DMS53 treated with DMSO at 0.1 percent for 48 hours (cell line): ENCODE measurements around the gene IFT22.
"Not testable (repeated sequence)": the region's sequence is repeated elsewhere in the genome, so short reads cannot be mapped to it uniquely, and the experiment has no call there.

Experiments
- DNase-seq: peaks from one replicate; lab custom pipeline; 2025; ENCODE audit not compliant: unreplicated experiment; lab: John Stamatoyannopoulos, UW

Gene IFT22

DNA sequence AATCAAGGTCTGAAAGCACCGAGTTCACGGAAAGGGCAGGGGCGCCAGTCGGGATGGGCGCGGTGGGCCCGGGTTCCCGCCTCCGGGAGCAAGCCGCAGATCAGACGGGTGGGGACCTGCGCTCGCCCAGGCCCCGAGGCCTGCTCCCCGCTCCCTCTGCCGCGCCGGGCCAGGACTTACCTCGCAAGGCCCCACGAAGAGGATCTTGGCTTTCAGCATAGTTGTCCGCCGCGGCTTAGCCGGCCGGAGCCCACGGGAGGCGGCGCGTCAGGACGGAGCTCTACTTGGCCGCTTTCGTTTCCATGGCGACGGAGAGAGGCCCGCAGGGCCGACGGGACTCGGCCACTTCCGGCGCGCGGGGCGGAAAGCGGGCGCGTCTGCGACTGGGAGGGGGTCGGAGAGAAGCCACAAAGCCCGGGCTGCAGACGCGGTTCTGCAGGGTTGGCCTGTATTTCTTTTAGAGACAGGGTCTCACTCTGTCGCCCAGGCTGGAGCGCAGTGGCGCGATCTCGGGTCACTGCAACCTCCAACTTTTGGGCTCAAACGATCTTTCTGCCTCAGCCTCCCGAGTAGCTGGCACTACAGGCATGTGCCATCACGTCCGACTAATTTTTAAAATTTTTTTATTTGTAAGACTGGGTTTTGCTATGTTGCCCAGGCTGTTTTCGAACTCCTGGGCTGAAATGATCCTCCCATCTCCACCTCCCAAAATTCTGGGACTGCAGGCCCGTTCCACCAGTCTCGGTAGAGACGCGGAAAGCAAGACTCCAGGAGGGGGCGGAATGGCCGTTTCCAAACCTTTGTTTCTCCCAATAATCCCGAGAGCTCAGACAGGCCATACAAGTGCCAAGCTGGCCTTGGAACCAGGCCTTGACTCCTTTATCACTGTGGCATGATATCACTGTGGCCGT, at the start of gene IFT22:
Gene IFT22 (minus strand): TSS at position 322 of the 911 bp plus-strand sequence. CDS start 103 bp downstream, at position 219.
- DNase-seq, result peak; percentile 44

GRCh38 chr7:101370836-101371235, 49.2 kb upstream of the IFT22 start:
- DNase-seq, result no peak

DNA sequence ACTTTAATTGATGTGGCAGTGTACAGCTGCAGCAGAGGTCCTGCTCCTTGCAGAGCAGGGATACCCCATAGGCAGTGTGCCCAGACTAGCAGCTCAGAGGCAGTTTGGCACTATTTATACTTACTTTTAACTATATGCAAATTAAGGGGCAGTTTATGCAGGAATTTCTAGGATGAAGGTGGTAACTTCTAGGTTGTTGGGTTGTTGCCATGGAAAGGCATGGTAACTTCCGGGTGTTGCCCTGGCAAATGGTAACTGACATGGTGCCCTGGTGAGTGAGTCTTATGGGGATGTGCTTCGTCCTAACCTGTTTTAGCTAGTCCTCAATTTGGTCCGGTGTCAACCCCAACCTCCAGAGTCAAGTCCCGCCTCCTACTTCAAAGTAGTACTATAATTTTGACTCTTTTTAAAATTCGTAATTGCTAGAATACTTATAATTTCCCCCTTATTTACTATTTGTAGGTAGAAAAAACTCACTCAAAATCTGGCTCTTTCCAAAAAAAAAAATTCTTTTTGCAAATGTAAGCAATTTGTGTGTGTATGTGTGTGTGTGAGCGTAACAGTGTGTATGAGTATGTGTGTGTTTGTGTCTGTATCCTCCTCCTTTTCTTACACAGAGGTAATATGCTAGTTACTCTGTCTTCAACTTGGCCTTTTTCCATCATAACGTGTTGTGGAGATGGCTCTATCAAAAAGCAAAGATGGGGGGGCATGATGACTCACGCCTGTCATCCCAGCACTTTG, 47.0 kb upstream of the IFT22 start:
- DNase-seq, result no peak

DNA sequence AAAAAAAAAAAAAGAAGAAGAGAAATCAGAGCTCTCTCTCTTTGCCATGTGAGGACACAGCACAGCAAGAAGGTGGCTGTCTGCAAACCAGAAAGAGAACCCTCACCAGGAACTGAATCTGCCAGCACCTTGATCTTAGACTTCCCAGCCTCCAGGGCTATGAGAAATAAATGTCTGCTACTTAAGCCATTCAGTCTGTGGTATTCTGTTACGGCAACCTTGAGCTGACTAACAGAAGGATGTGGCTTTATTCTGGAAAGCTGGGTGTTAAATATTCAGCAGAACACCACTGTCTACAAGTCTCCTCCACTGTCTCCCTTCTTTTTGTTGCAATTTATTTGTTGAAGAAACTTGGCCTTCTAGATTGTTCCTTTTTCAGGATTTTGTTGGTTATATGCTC, 46.1 kb upstream of the IFT22 start:
- no peak for DNase-seq

DNA sequence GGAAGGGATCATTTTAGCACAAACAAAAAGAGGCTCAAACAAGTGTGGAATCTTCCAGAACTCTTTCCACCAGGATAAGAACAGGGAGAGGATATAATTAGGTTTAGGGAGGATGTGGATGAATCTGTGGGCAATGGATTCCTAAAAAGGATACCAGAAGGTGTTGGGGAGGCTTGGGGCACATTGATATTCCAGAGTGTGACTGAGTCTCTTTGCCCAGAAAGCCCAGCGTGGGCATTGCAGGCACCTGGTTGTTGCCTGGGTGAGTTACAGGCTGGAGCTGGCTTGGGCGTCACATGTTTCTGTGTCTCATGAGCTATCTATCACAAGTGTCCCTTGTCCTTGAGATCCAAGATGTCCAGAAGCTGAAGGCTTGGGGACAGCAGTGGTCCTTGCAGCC, 44.3 kb upstream of the IFT22 start:
- DNase-seq, result no peak

DNA sequence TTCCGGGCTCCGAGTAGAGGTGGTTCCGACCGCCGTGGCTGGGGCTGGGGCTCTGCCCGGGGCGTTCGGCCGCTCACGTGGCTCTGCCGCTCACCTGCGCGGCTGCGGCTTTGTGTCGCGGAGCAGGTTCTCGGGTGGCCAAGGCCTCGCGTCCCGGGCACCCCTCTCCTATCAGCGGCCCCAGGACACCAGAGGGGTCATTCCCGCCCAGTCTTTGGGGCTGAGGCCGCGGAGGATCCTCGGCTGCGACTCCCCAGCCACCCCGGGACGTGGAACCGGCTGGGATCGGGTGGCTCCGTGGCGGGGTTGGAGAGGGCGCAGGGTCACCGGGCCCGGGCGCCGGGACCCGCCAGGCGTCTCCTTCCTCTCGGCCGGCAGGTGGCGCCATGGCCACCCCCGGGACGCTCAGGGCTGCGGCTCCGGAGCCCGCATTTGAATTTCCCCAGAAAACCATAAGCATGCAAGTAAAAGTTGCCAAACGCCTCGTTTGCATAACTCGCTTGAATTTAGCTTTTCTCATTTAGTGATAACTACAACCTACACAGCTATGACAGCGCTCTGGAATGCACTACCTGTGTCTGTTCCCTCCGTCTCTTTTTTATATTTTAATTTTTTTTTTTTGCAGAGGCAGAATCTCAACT, 42.2 kb upstream of the IFT22 start:
- peak; percentile 15 for DNase-seq

DNA sequence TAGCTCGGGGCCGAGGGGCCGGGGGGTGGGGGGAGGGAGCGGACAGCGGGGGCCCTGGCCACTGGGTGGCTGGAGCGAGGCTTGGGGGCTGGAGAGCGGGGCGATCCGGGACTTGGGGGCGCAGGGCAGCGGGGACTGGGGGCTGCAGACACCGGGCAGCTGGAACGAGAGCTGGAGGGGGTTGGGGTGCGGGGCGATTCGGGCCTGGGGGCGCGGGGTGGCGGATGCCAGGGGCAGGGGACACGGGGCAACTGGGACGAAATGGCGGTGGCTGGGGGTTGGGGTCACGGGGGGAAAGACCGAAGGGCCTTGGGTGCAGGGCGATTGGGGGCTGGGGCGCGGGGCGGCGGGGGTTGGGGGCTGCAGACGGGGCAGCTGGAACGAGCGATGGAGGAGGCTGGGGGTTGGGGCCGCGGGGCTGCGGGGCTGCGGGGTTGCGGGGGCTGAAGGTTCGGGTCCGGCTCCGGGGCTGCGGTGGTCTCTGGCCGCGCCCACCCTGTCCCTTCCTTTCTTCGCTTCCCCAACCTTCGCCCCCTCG, 41.7 kb upstream of the IFT22 start:
- DNase-seq, result no peak

DNA sequence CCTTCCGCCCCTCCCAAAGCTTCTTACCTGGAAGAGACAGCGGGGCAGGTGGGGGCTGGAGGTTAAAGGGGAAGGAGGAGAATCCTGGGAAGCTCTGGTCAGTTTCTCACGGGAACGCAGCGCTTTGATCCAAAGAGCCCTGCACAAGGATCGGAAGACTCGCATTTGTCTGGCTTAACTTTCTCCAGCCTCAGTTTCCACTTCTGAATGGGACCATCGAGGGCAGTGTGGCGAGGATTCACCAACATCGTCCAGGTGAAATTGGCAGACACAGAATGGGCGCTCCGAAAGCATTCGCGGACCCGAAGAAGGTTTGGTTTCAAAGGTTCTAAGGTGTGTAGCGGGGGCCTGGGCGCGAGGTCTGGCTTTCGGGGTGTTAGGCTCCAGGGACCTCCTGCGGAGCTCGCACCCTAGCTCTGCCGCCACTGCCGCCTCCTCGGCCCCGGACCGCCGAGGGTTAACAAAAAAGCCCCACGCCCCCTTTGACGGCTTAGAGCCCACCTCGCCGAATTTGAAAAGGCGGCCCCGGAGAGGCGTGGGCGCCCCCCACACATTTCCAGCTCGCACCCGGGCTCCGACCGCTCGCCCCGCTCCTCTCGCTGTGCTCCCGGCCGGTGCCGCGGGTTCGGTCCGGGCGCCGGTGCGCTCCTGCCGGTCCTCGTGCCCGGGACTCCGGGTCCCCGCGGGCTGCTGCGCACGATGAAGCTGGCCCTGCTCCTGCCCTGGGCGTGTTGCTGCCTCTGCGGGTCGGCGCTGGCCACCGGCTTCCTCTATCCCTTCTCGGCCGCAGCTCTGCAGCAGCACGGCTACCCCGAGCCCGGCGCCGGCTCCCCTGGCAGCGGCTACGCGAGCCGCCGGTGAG, 41.0 kb upstream of the IFT22 start, which contains the start of gene COL26A1:
Gene COL26A1 (plus strand): TSS at position 542 of the 862 bp plus-strand sequence. CDS start 158 bp downstream, at position 700.
- DNase-seq, result no peak

DNA sequence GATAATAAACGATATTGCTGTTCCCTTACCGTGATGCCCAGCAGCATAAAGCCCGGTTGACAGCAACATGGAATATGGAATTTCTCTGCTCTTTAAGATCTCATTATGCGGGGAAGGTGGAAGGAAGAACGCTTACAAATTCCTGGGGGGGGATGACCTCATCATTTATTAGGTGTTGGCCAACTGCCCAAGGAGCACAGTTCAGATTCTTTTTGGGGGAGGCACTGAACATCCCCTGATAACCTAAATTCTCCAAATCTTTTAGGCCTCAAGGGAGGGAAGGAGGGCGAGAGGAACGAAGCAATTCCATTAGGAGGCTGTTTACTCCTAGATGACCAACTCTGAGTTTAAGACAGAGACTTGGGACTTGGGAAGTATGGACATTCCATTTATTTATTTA, 35.8 kb upstream of the IFT22 start:
- no peak for DNase-seq

- no peak for DNase-seq
These were observed 31.3 kb upstream of the IFT22 start for GRCh38 chr7:101352920-101353308.

DNA sequence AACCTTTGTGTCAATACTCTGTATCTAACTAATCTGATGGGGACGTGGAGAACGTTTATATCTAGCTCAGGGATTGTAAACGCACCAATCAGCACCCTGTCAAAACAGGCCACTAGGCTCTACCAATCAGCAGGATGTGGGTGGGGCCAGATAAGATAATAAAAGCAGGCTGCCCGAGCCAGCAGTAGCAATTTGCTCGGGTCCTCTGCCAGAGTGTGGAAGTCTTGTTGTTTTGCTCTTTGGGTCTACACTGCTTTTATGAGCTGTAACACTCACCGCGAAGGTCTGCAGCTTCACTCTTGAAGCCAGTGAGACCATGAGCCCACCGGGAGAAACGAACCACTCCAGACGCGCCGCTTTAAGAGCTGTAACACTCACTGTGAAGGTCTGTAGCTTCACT, 27.7 kb upstream of the IFT22 start:
- not testable (repeated sequence) for DNase-seq

DNA sequence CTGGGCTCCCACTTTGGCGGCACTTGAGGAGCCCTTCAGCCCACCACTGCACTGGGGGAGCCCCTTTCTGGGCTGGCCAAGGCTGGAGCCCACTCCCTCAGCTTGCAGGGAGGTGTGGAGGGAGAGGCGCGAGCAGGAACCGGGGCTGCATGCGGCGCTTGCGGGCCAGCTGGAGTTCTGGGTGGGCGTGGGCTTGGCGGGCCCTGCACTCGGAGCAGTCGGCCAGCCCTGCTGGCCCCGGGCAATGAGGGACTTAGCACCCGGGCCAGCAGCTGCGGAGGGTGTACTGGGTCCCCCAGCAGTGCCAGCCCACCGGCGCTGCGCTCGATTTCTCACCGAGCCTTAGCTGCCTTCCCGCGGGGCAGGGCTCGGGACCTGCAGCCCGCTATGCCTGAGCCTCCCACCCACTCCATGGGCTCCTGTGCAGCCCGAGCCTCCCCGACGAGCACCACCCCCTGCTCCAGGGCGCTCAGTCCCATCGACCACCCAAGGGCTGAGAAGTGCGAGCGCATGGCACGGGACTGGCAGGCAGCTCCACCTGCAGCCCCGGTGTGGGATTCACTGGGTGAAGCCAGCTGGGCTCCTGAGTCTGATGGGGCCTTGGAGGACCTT, 26.9 kb upstream of the IFT22 start:
- not testable (repeated sequence) for DNase-seq

DNA sequence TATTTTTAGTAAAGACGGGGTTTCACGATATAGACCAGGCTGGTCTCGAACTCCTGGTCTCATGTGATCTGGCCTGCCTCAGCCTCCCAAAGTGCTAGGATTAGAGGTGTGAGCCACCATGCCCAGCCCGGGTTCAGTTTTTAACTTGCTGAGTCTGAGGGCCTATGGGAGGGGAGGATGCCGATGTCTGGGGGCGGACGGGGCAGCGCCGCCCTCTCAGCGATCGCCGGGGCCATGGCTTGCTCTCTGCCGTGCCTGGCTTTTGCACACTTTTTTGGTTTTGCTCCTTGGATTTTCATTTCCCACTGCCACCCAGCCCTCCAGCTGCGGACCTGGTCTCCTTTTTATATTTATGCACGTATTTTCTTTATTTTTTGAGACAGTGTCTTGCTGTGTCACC, 25.9 kb upstream of the IFT22 start:
- DNase-seq, result no peak

DNA sequence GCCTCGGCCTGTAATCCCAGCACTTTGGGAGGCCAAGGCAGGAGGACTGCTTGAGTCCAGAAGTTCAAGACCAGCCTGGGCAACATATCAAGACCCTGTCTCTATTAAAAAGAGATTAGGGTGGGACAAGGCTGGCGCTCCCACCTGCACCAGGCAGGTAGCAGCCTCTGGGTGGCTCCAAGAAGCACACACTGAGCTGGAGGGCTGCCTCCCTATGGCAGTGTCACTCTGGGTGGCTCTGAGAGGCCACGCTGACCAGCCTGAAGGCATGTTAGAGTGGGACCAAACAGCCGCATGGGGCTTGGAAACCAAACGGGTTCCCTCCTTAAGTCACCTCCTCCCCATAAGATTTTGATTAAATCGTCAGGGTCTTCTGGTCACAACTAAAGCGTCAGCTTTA, 21.3 kb upstream of the IFT22 start:
- no peak for DNase-seq

DNA sequence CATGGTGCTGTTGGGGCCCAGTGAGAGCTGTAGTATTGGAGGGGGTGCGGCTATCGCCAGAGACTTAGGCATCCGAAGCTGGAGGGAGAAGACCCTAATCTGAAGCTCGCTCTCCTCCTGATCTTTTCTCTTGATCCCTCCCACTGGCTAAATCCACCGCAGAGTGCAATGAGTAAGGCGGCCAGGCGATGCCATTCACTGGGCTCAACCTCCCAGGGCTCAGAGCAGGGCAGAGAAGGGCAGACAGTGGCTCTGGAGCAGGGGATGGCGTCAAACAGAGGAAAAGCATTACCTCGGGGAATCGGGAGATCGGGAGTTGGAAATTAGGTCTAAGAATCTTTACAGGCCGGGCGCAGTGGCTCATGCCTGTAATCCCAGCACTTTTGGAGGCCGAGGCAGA, 18.8 kb upstream of the IFT22 start:
- DNase-seq, result no peak

DNA sequence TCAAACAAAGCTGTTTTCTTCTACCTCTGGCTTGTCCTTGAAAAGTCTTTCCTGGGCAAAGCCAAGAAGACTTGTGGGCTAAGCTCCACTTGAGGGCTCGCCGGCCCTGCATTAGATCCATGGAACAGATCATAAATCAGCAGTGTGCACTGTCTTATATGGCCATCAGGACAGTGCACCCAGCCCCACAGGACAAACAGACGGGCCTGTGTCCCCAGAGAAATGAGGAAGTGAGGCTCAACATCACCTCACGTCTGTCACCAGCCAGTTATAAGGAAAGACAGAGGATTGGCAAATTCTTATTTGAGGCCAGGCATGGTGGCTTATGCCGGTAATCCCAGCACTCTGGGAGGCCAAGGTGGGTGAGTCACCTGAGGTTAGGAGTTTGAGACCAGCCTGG, 12.3 kb upstream of the IFT22 start:
- DNase-seq, result no peak

DNA sequence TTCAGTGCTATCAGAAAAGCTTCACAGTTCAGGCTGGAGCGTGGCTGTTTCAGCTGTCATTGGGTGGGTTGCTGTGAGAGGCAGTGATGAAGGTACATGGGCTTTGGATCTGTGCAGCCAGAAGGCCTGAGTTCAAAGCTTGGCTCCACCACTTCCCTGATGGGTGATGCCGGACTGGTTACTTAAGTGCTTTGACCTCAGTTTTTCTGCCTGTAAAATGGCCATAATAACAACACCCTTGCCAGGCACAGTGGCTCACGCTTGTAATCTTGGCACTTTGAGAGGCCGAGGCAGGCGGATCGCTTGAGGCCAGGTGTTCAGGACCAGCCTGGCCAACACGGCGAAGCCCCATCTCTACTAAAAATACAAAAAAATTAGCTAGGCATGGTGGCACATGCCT, 10.4 kb upstream of the IFT22 start:
- DNase-seq, result no peak

GRCh38 chr7:101330011-101330484, 8.4 kb upstream of the IFT22 start:
- DNase-seq, result no peak

DNA sequence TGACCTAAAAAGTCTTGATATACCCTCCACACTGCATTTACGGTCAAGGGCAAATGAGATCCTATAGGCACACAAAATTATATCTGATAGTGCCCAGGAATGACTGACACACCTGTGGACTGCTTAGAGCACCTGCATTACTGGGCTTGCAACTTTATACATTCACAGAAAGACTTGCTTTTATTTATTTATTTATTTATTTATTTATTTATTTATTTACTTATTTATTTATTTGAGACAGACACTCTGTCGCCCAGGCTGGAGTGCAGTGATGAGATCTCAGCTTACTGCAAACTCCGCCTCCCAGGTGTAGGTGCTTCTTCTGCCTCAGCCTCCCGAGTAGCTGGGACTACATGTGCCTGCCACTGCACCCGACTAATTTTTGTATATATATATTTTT, 6.5 kb upstream of the IFT22 start:
- no peak for DNase-seq

DNA sequence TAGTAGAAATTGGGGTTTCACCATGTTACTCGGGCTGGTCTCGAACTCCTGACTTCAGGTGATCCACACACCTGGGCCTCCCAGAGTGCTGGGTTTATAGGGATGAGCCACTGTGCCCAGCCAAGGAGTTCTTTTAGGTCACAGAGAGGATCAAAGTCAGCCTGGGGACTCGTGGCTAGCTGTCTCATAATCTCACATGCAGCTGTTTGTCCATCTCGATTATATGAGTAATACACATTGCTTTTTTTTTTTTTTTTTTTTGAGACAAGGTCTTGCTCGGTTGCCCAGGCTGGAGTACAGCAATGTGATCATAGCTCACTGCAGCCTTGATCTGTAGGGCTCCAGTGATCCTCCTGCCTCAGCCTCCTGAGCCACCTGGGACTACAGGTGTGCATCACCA, 2.2 kb downstream of the IFT22 start:
- DNase-seq, result no peak
